T-helper 17 cell (primary cell): Measurements from ENCODE around the gene RBPJL. TPM values are rescaled to one million over a fixed set of nuclear protein-coding genes. Genes with fewer than 3 reads are reported as not detected.

Experiments used
- ATAC-seq: fragments of 150-1000 bp; cut with Tn5 transposase; 2 replicates; pipeline ENCODE4 v1.10.0; 2021; ENCODE audit warnings: mild to moderate bottlenecking, moderate library complexity
- DNase-seq, 3 donors: peaks; one replicate each; pipeline versions ENCODE4 v3.0.0 to v3.0.0-alpha.2; 2020 to 2021
- H3K9me3 ChIP-seq: one replicate; pipeline ENCODE4 v1.7.0; 2013; ENCODE audit warnings: low read length, mild to moderate bottlenecking; ENCODE audit not compliant: control insufficient read depth, poor library complexity, severe bottlenecking
- H3K27ac Mint-ChIP-seq: one replicate; pipeline ENCODE4 v1.8.0; 2022; ENCODE audit warnings: mild to moderate bottlenecking, moderate library complexity, mixed read lengths
- H3K27me3 Mint-ChIP-seq: one replicate; pipeline ENCODE4 v1.8.0; 2022; ENCODE audit warnings: mixed read lengths
- H3K36me3 Mint-ChIP-seq: one replicate; pipeline ENCODE4 v1.8.0; 2022; ENCODE audit warnings: low read depth, mixed read lengths
- H3K4me1 Mint-ChIP-seq: one replicate; pipeline ENCODE4 v1.8.0; 2022; ENCODE audit warnings: mild to moderate bottlenecking, mixed read lengths
- H3K4me3 Mint-ChIP-seq: one replicate; pipeline ENCODE4 v1.8.0; 2022; ENCODE audit warnings: mild to moderate bottlenecking, moderate library complexity, mixed read lengths
- total RNA-seq, 4 donors: library from RNA in 2 of 4; stranded (reverse) in 2 of 4; gene quantifications; one replicate each; pipeline ENCODE4 v1.2.3 and lab custom pipeline; 2022 to 2026

The RBPJL gene
- total RNA-seq, 2 donors from 2014 or later = not detected

GRCh38 chr20:45355209-45356084 lies 48.8 kb downstream of the RBPJL start:
- DNase-seq = no peak
- ATAC-seq = peak; percentile 30

GRCh38 chr20:45358282-45359068 lies 51.8 kb downstream of the RBPJL start:
- Mint-ChIP-seq H3K36me3 (peaks cover 3% of the 10 kb centered on the region), H3K27me3 (no peaks in the 10 kb centered on the region), H3K27ac (peak overlapping the region; percentile 24), H3K4me3 (no peak overlapping the region), H3K4me1 (peaks cover 27% of the 10 kb centered on the region)
- ATAC-seq (no peak), DNase-seq (no peak)
- H3K9me3 ChIP-seq = no peaks in the 10 kb centered on the region

More at GRCh38 chr20:45355209-45356084, 48.8 kb downstream of the RBPJL start:
- Mint-ChIP-seq H3K36me3 (no peaks in the 10 kb centered on the region), H3K27me3 (no peaks in the 10 kb centered on the region), H3K27ac (peak overlapping the region; percentile 65), H3K4me1 (peaks cover 17% of the 10 kb centered on the region), H3K4me3 (peak overlapping the region; percentile 49)
- H3K9me3 ChIP-seq = no peaks in the 10 kb centered on the region

DNA sequence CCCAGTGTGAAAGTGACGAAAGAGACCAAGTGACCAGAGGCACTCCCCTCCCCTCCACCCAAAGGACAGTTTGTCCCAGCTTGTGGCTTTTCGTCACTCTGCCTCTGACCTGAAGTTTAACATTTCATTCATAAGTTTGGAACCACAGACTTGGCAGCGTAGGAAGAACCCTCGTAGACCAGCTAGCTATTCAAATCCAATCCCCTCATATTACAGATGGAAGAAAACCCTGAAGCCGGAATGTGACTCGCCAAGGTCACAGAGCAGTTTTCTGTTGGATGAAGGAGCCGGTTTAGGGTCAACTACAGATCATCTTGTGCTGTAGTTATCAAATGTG lies 52.4 kb downstream of the RBPJL start:
- no peak for ATAC-seq
- DNase-seq = no peak
- Mint-ChIP-seq H3K27ac (no peak overlapping the region), H3K27me3 (no peaks in the 10 kb centered on the region), H3K4me3 (no peak overlapping the region), H3K36me3 (peaks cover 3% of the 10 kb centered on the region), H3K4me1 (peaks cover 32% of the 10 kb centered on the region)
- no peaks in the 10 kb centered on the region for H3K9me3 ChIP-seq

DNA sequence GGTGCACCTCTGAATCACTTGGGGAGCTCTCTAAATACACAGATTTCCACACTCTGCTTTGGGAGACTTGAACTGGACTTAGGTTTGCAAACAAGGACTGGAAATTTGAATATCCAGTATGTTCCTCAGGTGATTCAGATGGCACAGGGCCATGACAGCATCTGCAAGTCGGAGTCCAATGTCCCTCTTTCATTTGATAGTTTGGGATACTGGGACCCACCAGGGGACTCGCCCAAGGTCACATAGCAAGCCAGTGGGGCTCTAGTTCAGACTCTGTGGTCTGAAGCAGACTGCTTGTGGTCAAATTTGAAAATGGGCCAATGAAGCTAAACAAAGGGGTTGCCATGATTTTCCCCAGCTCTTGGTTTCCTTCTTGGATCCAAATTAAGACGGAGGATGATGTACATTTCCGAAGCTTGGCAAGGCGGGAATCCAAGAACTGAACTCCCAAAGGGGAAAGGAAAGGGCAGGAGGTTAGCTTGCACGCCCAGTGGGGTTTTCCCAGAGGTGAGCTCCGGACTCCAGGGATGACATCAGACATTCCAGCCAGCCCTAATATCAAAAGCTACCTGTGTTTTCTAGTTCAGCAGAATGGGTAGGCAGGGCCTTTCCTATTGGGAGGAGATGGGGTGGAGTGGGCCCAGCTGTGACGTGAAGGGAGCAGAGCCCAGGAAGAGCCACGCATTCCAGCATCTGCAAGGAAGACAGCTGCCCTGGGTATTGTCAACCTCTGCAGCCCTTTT lies 52.9 kb downstream of the RBPJL start:
- H3K27ac Mint-ChIP-seq = no peak overlapping the region
- no peaks in the 10 kb centered on the region for H3K27me3 Mint-ChIP-seq
- H3K9me3 ChIP-seq = no peaks in the 10 kb centered on the region
- H3K4me3 Mint-ChIP-seq = no peak overlapping the region
- ATAC-seq (no peak), DNase-seq (no peak)
- peaks cover 31% of the 10 kb centered on the region for H3K4me1 Mint-ChIP-seq
- H3K36me3 Mint-ChIP-seq = peaks cover 3% of the 10 kb centered on the region

DNA sequence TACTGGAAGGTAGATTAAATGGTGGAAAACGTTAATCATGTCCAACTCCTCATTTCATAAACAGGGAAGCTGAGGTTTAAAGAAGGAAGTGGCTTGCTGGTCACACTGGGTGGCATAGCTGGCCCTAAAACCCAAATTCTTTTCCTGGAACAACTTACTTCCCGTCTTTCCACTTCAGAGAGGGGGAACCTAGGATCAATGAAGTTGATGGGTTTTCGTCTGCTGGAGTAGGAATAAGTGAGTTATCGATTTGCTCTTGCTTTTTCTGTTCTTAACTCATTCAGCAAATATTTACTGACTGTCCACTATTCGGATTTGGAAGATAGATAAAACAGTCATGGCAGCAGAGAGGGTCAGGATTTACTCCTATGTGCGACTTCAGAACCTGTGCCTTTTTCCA lies 55.2 kb downstream of the RBPJL start:
- Mint-ChIP-seq H3K4me1 (peaks cover 27% of the 10 kb centered on the region), H3K36me3 (peaks cover 3% of the 10 kb centered on the region), H3K4me3 (no peak overlapping the region), H3K27ac (no peak overlapping the region), H3K27me3 (no peaks in the 10 kb centered on the region)
- H3K9me3 ChIP-seq = no peaks in the 10 kb centered on the region
- no peak for DNase-seq
- ATAC-seq = no peak

DNA sequence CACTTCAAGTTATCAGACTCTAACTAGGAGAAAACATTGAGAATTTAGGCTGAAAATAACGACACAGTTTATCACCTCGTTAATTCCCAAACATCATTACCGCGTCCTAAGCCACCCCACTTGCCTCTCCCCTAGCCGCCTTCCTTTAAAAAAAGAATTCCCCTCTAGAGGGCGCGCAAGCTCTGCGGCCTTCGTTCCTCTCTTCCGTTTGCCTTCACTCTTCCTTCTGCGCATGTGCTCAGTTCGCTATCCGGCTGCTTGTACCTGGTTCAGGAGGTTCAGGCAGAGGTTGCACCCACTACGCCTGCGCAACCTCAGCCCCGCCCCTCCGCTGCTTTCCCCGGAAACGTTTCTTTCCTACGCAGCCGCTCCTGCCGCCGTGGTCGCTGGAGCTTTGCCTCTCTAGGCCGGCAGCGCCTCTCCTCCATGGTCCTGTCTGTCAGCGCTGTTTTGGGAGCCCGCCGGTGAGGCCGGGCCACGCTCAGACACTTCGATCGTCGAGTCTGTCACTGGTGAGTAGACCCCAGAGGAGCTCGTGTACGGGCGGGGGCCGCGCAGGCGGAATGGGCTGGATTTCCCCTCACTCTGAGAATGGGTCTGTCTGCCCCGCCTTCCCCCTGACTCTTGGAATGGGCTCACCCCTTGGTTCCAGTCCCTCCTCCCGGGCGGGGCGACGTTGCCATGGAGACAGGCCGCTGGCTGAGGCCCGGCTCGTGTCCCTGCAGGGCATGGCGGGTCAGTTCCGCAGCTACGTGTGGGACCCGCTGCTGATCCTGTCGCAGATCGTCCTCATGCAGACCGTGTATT lies 56.4 kb downstream of the RBPJL start, which contains the start of gene SYS1:
TSS of gene SYS1 (plus strand) at position 353 of the 807 bp plus-strand sequence. CDS start at position 729, 376 bp downstream.
- H3K36me3 Mint-ChIP-seq = peaks cover 3% of the 10 kb centered on the region
- DNase-seq (peak; percentile 94 to 98 (median 97)), ATAC-seq (peak; percentile 86)
- peak within 1 kb of the TSS; percentile 98 for H3K4me3 Mint-ChIP-seq
- H3K9me3 ChIP-seq = no peaks in the 10 kb centered on the region
- peaks cover 29% of the 10 kb centered on the region for H3K4me1 Mint-ChIP-seq
- H3K27ac Mint-ChIP-seq = peak within 1 kb of the TSS; percentile 98
- H3K27me3 Mint-ChIP-seq = no peaks in the 10 kb centered on the region

GRCh38 chr20:45363611-45364492 lies 57.2 kb downstream of the RBPJL start:
- peak overlapping the region; percentile 98 for H3K4me3 Mint-ChIP-seq
- peaks cover 32% of the 10 kb centered on the region for H3K4me1 Mint-ChIP-seq

DNA sequence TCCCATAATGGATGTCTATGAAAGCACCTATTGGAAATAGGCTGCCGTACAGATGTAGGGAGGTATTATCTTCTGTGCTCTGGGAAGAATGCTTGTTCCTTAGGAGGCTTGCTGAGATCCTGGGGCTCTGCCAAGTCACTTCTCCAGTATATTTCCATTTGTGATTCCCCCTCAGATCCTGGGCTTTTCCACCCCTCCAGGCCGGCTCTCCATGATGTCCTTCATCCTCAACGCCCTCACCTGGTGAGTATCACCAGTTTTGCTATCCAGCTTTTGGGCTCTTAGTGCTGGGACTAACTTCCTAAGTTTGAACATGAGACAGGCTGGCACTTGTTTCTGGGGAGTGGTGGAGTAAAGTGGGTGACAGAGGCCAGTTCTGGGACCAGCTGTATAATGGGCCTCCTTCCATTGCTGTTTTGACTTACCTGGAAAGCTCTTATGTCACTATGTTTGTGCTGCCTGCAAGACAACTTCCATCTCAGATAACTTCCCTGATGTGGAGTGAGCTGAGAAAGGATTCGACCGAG lies 58.9 kb downstream of the RBPJL start:
- ATAC-seq (no peak), DNase-seq (no peak)
- H3K27ac Mint-ChIP-seq = peak overlapping the region; percentile 68
- H3K4me3 Mint-ChIP-seq = no peak overlapping the region
- H3K36me3 Mint-ChIP-seq = peaks cover 3% of the 10 kb centered on the region
- H3K27me3 Mint-ChIP-seq = no peaks in the 10 kb centered on the region
- H3K9me3 ChIP-seq = no peaks in the 10 kb centered on the region
- H3K4me1 Mint-ChIP-seq = peaks cover 33% of the 10 kb centered on the region

More at GRCh38 chr20:45363611-45364492, 57.2 kb downstream of the RBPJL start:
- Mint-ChIP-seq H3K27ac (peak overlapping the region; percentile 98), H3K27me3 (no peaks in the 10 kb centered on the region), H3K36me3 (peaks cover 3% of the 10 kb centered on the region)
- ATAC-seq = no peak
- DNase-seq = no peak
- no peaks in the 10 kb centered on the region for H3K9me3 ChIP-seq

GRCh38 chr20:45366192-45366591 lies 59.6 kb downstream of the RBPJL start:
- Mint-ChIP-seq H3K27ac (no peak overlapping the region), H3K4me3 (no peak overlapping the region), H3K36me3 (peaks cover 3% of the 10 kb centered on the region), H3K27me3 (no peaks in the 10 kb centered on the region), H3K4me1 (peaks cover 37% of the 10 kb centered on the region)
- no peaks in the 10 kb centered on the region for H3K9me3 ChIP-seq
- ATAC-seq = no peak
- DNase-seq = no peak

- no peaks in the 10 kb centered on the region for H3K9me3 ChIP-seq
- Mint-ChIP-seq H3K4me3 (peak overlapping the region; percentile 67), H3K27me3 (no peaks in the 10 kb centered on the region), H3K27ac (no peak overlapping the region), H3K4me1 (peaks cover 37% of the 10 kb centered on the region), H3K36me3 (peaks cover 3% of the 10 kb centered on the region)
- ATAC-seq (no peak), DNase-seq (no peak)
Measured at GRCh38 chr20:45366631-45367030, 60.0 kb downstream of the RBPJL start.

GRCh38 chr20:45367126-45367525 lies 60.5 kb downstream of the RBPJL start:
- Mint-ChIP-seq H3K4me3 (no peak overlapping the region), H3K27me3 (no peaks in the 10 kb centered on the region), H3K27ac (no peak overlapping the region), H3K36me3 (peaks cover 3% of the 10 kb centered on the region), H3K4me1 (peaks cover 37% of the 10 kb centered on the region)
- DNase-seq = no peak
- H3K9me3 ChIP-seq = no peaks in the 10 kb centered on the region
- no peak for ATAC-seq
